ENCODE measurements around the gene TOP2A.

The TOP2A gene

GRCh38 chr17:40349895-40350688 lies 67.6 kb downstream of the TOP2A start:
- no peak overlapping the region for H3K27ac ChIP-seq

GRCh38 chr17:40349477-40349894 lies 68.2 kb downstream of the TOP2A start:
- no peak for TF ChIP-seq ZFX (IDR thresholded peaks at IDR 0.05)
- TF ChIP-seq CTCF (conservative IDR thresholded peaks at IDR 0.05) = no peak
- no peak overlapping the region for H3K27ac ChIP-seq

More at GRCh38 chr17:40349895-40350688, 67.6 kb downstream of the TOP2A start:
- no peak for TF ChIP-seq ZFX (IDR thresholded peaks at IDR 0.05)
- no peak for TF ChIP-seq CTCF (conservative IDR thresholded peaks at IDR 0.05)

GRCh38 chr17:40348562-40349476 lies 68.9 kb downstream of the TOP2A start:
- TF ChIP-seq ZFX (IDR thresholded peaks at IDR 0.05) = no peak
- no peak for TF ChIP-seq CTCF (conservative IDR thresholded peaks at IDR 0.05)
- no peak overlapping the region for H3K27ac ChIP-seq

- H3K27ac ChIP-seq = no peak overlapping the region
- TF ChIP-seq CTCF (conservative IDR thresholded peaks at IDR 0.05) (no peak), ZFX (IDR thresholded peaks at IDR 0.05) (no peak)
Observed at GRCh38 chr17:40348136-40348504, 69.6 kb downstream of the TOP2A start.

GRCh38 chr17:40347319-40348135 lies 70.2 kb downstream of the TOP2A start:
- H3K27ac ChIP-seq = no peak overlapping the region
- TF ChIP-seq ZFX (IDR thresholded peaks at IDR 0.05) = no peak
- TF ChIP-seq CTCF (conservative IDR thresholded peaks at IDR 0.05) = no peak

GRCh38 chr17:40346765-40347158 lies 70.9 kb downstream of the TOP2A start:
- TF ChIP-seq CTCF (conservative IDR thresholded peaks at IDR 0.05) = no peak
- H3K27ac ChIP-seq = no peak overlapping the region

Data from C4-2B (cell line).